GM12874 (cell line): ENCODE results near the gene TMEM209.

ENCODE experiments used
- CTCF ChIP-seq: IDR thresholded peaks from 2 replicates; pipeline ENCODE4 v1.5.1; 2011; ENCODE audit warnings: low read depth, mild to moderate bottlenecking, control low read depth, low read length, moderate library complexity; ENCODE audit not compliant: insufficient read depth

TMEM209 gene

GRCh38 chr7:130207033-130207432 is 1.8 kb upstream of the TMEM209 start:
- no peak for TF ChIP-seq CTCF

- TF ChIP-seq CTCF: no peak
These were observed 3.4 kb downstream of the TMEM209 start for GRCh38 chr7:130201796-130202195.

GRCh38 chr7:130197094-130197493 is 8.1 kb downstream of the TMEM209 start:
- no peak for TF ChIP-seq CTCF

GRCh38 chr7:130196476-130196875 is 8.7 kb downstream of the TMEM209 start:
- no peak for TF ChIP-seq CTCF

- no peak for TF ChIP-seq CTCF
These were observed 9.8 kb downstream of the TMEM209 start for GRCh38 chr7:130195396-130195795.

GRCh38 chr7:130191791-130192190 is 13.4 kb downstream of the TMEM209 start:
- TF ChIP-seq CTCF: no peak

- TF ChIP-seq CTCF: no peak
These were observed 15.9 kb downstream of the TMEM209 start for GRCh38 chr7:130189343-130189742.

GRCh38 chr7:130187360-130187759 is 17.8 kb downstream of the TMEM209 start:
- TF ChIP-seq CTCF: no peak
